GM18951 (cell line): ENCODE measurements around the gene UIMC1.

Source experiments
- POLR2A ChIP-seq: IDR thresholded peaks from 4 replicates; pipeline ENCODE4 v1.6.1; 2011; ENCODE audit warnings: mild to moderate bottlenecking; ENCODE audit not compliant: insufficient read length, insufficient read depth; ENCODE audit errors: extremely low read depth
- in situ Hi-C: fragments of 300-500 bp; cut with MboI; formaldehyde crosslinking; loops from one replicate; pipeline ENCODE4 v1.12.0; 2022; ENCODE audit warnings: low sequenced_read_pairs, mixed read lengths, inconsistent platforms; ENCODE audit not compliant: unreplicated experiment

The UIMC1 gene

DNA sequence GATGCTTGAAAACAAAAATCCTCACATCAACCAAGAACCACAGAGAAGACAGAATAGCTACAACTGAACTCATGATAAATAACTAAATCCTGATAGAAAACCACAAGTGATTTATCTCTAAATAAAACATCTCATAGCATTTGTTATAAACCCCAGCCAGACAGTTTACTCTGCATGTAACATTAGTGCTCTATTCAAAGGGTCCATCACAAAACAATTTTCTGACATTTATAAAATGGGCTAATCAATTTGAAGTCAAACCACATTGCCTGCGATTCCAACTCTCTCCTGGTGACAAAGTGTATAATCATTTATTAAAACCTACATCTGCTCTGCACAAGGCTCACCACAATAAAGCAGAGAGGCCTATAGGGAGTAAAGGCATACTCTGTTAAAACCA is 49.8 kb downstream of the UIMC1 start:
- no peak for TF ChIP-seq POLR2A
- in situ Hi-C loops = loop anchor here (10.0 kb wide), 1 partner anchor 292 kb away; no protein-coding TSS in a partner anchor

GRCh38 chr5:176955895-176956294 is 50.7 kb downstream of the UIMC1 start:
- in situ Hi-C loops = loop anchor here (10.0 kb wide), 1 partner anchor 291 kb away; no protein-coding TSS in a partner anchor
- TF ChIP-seq POLR2A = no peak

DNA sequence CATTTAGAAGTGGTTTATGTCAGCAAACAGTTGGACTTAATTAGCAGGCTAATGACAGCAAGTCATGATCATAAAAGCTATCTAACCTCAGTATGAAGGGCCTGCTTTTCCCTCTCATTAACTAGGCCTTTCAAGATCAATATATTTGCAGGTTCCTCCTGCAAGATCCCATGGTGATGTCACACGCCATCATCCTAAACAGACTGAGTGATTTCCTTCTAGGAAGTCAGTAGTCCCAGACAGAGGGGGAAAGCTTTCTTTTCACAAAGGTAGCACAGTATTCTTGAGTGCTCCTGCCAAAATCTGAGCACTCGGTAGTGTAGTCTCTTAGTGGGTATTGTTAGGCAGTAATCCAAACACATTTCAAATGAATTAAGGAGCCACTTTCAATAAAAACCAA is 52.5 kb downstream of the UIMC1 start:
- no peak for TF ChIP-seq POLR2A
- in situ Hi-C loops = loop anchor here (10.0 kb wide), 1 partner anchor 289 kb away; no protein-coding TSS in a partner anchor

DNA sequence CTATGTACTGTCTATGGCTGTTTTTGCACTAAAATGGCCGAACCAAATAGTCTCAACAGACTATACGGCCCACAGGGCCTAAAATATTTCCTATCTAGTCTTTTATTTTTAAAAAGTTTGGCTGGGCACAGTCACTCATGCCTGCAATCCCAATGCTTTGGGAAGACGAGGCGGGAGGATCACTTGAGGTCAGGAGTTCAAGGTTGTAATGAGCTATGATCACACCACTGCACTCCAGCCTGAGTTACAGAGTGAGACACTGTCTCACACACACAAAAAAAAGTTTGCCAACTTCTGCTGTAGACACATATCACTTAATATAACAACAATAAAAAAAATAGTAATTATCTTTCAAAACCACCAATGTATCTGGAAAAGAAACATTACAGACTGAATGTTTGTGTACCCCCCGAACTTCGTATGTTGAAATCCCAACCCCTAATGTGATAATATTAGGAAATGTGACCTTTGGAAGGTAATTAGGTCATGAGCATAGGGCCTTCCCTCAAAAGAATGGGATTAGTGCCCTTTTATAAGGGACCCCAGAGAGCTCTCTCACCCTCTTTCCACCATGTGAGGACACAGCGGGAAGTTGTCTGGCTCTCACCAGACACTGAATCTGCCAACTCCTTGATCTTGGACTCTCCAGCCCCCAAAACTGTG is 53.9 kb downstream of the UIMC1 start:
- no peak for TF ChIP-seq POLR2A
- in situ Hi-C loops = loop anchor here (10.0 kb wide), 1 partner anchor 288 kb away; no protein-coding TSS in a partner anchor

- in situ Hi-C loops = no loop called here
- TF ChIP-seq POLR2A = no peak
Measured at GRCh38 chr5:176948458-176948857, 58.1 kb downstream of the UIMC1 start.

GRCh38 chr5:176947847-176948246 is 58.7 kb downstream of the UIMC1 start:
- in situ Hi-C loops = no loop called here
- no peak for TF ChIP-seq POLR2A

DNA sequence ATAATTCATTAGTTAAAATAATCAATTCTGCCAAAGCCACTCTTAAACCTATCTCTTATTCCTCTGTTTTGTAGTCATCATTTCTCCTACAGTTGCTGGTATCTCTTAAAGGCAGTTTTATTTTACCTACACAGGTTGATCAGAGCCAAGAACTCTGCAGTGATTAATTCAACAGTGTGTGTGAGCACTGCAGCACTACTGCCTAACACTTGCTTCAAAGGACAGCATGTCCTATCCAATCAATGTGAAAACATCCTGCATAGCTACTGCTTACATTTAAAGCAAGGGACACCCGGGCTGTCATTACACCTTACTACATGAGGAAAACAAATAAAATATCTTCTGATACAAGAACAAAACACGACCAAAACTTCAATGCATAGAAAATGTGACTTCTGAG is 62.3 kb downstream of the UIMC1 start:
- in situ Hi-C loops = no loop called here
- no peak for TF ChIP-seq POLR2A

- TF ChIP-seq POLR2A = no peak
Measured at GRCh38 chr5:176943816-176944215, 62.8 kb downstream of the UIMC1 start.

DNA sequence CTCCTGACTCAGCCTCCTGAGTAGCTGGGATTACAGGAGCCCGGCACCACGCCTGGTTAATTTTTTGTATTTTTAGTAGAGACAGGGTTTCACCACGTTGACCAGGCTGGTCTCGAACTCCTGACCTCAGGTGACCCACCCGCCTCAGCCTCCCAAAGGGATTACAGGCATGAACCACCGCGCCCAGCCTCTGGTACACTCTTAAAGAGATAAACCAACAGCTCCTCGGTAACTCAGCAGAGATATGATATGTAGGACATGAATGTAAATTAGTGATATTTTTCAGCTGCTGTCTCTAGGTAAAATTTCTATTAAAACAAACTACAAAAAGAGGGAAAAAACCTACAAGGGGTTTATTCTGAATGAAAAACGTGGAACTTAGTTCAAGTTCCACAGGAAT is 64.6 kb downstream of the UIMC1 start:
- no peak for TF ChIP-seq POLR2A
- in situ Hi-C loops = no loop called here

More at GRCh38 chr5:176943816-176944215, 62.8 kb downstream of the UIMC1 start:
- in situ Hi-C loops = no loop called here

GRCh38 chr5:176938472-176938871 is 68.1 kb downstream of the UIMC1 start:
- TF ChIP-seq POLR2A = no peak
- in situ Hi-C loops = no loop called here

DNA sequence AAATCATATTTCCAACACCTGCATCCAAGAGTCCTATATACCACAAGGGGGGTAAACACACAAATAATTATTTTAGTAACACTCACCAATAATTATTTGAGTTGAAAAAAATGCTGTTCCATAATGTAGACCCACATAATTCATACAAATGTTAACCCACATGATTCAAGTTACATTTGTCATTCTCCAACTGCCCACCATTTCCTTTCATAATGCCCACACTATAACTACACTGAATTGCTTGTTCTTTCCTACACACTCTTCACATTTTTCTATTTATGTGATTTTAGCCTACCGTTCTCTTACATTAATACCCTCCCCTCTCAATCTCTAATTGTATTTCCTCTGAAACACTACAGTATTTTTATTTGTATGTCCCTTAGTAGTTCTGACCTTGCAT is 71.6 kb downstream of the UIMC1 start:
- in situ Hi-C loops = no loop called here
- TF ChIP-seq POLR2A = no peak

- no peak for TF ChIP-seq POLR2A
- in situ Hi-C loops = no loop called here
Measured at GRCh38 chr5:176934309-176934930, 72.2 kb downstream of the UIMC1 start.

DNA sequence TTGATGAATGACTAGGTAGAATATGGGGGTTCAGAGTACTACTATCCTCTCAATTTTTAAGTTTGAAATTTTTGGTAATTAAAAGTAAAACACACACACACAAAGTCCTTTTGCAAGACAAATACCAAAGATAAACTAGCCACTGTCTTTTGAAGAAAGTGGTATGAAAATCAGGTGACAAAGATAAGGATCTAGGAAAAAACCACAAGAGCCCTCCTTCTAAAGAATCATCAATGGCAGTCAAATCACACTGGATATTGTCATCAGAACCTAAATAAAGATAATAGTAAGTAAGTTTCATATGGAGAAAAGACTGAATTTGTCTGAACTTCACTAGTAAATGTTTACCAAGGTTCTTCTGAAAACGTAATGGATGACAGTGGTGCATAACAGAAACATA is 76.9 kb downstream of the UIMC1 start:
- no peak for TF ChIP-seq POLR2A
- in situ Hi-C loops = no loop called here

DNA sequence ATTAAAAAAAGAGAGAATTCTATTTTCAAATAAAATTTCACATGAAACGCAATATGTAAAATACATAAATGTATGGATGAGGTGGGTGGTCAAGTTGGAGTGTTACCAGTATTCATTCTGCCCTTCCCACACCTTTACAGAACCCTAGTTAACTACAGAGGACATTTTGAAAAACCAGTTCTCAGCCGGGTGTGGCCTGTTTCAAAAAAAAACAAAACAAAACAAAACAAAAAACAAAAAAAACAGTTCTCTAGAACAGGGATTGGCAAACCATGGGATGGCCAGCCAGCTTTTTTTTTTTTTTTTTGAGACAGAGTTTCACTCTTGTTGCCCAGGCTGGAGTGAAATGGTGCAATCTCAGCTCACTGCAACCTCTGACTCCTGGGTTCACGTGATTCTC is 79.0 kb downstream of the UIMC1 start:
- no peak for TF ChIP-seq POLR2A
- in situ Hi-C loops = no loop called here
